GM21360 (cell line): ENCODE measurements around the gene MAB21L4.

Experiments
- ATAC-seq: cut with Tn5 transposase; IDR thresholded peaks from one replicate; pipeline ENCODE4 v1.9.1; 2021; ENCODE audit warnings: mild to moderate bottlenecking, moderate library complexity; ENCODE audit not compliant: unreplicated experiment

Gene MAB21L4

DNA sequence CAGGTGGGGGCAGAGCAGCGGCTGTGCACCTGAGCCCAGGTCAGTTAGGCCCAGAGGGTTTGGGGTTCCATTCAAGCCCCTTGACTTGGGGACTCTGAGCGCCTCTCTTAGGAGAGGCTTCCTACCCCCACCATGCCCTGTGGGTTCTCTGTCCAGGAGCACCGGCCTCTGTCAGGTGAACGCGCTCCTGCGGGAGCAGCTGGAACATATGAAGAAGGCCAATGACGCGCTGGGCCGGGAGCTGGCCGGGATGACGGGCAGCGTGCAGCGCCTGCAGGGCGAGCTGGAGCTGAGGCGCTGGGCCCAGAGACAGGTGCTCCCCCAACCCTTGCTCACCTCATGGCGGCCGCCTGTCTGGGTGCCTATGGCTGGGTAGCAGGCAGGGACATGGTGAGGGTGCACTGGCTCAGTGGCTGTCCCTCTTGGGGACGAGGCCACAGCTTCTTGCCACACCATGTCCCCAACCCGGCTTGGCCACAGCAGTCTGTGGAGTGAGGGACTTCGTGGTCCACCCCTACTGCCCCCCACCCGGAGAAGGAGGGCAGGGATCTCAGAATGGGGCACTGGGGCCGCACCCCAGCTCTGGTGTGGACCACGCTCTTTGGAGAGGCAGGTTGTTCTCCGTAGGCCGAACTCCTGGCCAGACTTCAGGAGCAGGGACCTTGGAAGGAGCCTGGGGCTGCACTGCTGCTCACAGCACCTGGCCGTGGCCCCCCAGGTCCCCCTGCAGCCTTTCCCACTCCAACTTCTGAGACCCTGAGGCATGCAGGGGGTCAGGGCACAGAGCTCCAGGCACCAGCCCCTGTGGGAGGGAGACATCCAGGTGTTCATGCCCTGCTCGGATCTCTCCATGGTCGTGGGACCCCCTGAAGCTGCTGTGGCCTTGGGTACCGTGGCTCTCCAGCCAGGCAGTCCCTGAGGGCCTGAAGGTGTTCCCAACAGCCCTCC lies 29.9 kb upstream of the MAB21L4 start:
- no peak for ATAC-seq

DNA sequence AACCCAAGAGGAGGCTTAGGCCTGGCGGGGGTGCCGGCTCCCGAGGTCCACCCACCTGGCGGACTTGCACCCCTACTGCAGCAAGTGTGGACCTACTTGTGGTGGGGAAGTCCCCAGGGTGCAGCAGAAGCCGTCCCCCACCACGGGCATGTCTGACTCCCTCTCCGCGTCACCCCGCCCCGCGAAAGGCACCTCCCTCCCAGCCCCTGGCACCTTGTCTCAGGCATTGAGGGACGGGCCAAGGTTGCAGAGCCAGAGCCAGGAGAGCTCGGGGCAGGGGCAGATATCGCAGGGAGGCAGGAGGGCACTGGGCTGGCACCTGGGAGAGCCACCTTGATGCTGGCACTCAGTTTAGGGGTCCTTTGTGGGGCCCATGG lies 29.2 kb upstream of the MAB21L4 start:
- ATAC-seq, result no peak

DNA sequence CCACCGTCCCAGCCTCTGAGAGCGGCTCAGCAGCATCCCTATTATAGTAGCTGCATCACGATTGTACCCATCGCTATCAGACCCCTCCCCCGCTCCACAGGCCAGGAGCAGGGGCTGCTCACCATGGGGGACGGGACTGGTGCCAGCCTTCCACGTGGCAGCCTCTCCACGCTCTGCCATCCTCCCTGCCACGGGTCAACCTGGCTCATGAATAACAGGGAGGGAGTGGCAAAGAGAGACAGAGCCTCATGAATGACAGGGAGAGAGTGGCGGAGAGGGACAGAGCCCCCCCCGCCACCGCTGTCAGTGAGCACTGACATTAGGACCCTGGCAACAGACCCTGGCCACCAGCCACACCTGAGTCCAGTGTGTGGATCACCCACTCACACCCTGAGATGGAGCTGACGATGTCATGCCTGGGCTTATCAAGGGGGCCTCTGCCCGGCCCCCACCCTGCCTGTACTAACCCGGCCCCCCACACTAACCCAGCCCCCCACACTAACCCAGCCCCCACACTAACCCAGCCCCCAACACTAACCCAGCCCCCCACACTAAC lies 27.1 kb upstream of the MAB21L4 start:
- no peak for ATAC-seq

DNA sequence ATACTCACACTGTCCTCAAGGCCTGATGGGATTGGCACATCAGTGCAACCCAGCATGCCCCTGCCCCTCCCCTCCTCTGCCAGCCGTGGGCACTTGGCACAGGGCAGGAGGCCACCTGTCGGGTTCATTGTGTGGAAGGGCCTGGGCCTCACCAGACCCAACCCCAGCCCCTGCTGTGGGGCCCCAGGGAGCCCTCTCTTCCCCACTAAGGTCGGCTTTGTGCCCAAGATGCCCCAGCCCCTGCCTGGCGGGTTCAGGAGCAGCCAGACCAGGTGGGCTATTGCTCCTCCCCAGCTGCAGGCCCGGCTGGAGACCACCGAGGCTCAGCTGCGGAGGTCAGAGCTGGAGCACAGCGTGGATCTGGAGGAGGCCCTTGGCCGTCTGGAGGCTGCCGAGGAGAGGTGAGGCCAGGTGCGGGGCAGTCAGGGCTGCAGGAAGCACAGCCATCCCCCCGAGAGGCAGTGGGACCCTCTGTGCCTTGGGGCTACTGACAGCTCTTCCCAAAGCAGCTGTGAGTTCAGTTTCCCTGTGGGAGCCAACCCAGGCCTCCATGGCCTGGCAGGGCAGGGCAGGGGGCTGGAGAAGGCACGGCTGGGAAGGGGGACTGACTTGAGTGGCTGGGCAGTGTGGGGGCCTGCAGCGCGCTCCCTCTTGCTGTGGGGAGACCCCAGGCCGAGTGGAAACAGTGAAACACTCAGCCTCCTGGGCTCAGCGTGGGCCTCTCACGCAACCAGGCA lies 26.5 kb upstream of the MAB21L4 start:
- ATAC-seq, result no peak

DNA sequence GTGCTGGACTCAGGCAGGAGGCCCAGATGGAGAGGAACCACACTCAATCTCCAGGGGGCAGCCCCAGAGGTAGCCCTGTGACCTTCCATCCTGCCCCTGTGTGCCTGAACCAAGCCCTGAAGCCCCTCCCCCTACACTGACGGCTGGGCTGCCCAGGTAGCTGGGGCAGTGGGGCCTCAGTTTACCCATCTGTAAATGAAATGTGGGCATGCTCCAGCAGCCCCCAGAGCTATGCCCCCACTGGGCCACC lies 26.0 kb upstream of the MAB21L4 start:
- ATAC-seq, result no peak

DNA sequence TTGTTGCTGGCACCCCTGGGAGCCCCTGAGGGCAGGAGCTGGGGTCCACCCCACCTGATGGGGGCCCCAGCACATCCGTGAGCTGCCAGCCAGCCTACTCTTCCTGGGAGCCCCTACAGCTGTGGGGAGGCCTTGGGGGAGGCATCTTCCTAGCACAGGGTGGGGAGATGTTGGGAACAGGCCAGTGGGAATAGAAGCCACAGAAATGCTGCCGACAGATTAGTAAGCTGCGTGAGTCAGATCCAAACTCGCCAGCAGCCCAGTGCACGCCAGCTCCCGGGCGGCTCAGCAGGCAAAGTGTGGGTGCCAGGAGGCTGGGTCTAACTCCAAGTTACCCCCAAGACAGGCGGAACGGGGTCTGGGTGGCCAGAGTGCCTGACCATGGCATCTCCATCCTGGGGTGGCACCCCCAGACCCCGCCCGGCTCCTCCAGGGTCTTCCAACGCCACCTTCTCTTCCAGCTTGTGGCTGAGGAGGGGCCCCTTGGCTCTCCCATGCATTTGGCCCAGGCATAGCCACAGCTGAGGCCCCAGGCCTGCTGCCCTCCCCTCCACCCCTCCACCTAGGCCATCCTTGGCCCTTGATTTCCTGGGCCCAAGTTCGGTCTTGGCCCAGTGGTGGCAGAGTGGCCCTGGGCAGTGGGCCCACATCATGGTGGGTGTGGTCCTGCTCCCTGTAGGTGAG lies 25.5 kb upstream of the MAB21L4 start:
- ATAC-seq, result no peak

DNA sequence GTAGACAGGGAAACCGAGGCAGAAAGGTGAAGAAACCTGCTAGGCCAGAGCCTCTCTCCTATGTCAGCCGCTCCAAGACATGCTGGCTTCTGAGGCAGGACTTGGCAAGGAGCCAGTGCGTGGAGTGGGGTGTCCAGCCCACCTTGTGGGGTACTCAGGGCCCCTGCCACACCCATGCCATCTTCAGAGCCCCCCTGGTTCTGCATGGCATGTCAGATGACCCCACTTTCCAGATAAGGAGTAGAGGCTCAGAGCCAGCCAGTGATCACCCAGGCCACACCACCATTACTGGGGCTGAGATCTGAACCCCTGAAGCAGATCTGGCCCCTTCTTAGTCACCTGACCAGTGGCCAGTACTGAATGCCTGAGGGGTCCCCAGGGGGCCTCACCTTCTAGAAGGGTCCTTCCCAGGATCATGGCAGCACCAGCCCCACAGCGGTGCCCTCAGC lies 24.9 kb upstream of the MAB21L4 start:
- no peak for ATAC-seq

DNA sequence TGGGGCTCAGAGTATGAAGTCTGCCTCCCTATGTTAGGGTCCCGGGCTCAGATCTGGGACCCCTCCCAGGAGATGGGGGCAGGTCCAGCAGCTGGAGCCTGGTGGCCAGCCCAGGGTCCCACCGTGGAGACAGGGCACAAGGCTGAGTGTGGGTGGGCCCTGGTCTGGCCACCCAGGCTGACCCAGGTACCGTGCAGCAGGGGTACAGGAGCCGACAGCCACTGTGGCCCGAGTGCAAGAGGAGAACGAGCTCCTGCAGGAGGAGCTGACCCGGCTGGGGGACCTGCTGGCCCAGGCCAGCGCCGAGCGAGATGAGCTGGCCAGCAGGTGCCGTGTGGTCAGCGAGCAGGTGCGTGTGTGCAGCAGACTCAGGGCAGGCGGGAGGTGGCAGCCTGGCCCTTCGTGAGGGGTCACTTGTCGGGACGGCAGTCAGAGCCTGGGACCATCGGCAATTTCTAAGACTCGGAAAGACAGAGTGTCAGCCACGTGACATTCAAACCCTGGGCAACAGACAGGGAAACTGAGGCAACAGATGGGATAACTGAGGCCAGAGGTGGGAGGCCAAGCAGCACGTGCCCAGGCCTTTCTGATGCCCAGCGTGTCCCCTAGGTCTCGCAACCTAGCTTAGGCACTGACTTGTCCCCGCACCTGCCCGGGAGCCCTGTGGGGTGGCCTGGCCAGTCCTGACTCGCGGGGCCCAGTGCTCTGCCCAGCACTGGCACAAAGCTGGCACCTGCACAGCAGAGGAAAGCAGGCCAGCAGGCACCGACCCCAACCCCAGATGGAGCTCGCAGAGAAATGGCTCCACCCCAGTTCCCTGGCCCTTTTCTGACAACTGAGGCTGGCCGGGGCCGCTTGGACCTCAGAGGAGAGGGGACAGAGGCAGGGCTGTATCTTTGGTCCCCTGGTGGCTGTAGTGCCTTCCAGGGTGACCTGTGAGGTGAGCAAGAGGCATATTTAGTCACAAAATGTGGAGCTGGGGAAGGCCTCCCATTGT lies 24.1 kb upstream of the MAB21L4 start:
- no peak for ATAC-seq

DNA sequence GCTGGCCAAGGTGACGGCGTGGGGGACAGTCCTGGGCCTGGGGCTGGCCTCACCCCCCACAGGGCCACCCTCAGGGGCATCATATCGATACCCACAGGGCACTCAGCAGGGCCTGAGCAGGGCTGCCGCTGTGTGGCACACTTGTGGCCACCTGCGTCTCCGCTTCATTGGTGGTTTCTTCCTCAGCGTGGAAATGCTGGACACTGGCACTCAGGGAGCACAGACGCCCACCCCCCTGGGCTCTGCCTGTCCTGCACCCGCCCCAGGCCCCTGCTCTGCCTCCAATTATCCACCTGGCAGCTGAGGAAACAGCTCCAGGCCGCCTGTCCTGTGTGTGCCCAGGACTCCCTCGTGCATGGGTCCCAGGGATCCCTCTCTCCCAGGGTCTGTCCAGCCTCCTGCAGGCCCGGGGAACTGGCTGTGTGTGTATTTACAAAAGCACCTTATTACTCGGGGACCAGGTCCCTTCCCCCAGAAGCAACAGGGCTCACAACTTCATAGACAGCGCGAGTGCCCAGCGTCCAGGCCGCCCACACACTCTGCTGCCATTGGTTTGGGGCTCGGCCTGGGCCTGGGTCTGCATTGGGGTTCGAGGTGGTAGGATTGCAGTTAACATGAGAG lies 23.3 kb upstream of the MAB21L4 start:
- ATAC-seq, result no peak

DNA sequence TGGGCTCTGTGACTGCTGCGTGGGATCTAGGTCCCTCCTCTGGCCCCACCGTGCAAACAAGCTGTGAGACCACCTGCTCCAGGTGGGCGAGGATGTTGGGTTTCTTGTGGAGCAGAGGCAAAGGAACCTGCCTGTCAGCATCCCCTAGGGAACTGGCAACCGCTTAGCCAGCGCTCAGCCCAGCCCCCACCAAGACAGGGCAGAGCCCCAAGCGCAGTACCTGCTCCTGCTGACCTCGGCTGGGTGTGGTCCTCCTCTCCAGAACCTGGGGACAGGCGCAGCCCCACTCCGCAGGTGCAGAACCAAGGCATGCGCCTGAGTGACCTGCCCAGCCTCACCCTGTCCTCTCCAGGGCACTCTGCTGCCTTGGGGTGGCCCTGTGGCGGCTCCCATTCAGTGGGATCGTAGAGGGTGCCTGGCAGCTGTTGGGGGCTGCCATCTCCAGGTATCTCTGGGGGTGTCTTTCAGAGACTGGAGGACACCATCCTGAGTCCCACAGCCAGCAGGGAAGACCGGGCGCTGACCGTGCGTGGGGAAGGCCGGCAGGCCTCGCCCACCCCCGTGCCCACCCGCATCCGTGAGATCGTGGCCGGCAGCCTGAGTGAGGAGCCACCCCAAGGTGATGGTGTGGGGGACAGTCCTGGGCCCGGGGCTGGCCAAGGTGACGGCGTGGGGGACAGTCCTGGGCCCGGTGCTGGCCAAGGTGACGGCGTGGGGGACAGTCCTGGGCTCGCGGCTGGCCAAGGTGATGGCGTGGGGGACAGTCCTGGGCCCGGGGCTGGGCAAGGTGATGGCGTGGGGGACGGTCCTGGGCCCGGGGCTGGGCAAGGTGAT lies 22.5 kb upstream of the MAB21L4 start:
- no peak for ATAC-seq

DNA sequence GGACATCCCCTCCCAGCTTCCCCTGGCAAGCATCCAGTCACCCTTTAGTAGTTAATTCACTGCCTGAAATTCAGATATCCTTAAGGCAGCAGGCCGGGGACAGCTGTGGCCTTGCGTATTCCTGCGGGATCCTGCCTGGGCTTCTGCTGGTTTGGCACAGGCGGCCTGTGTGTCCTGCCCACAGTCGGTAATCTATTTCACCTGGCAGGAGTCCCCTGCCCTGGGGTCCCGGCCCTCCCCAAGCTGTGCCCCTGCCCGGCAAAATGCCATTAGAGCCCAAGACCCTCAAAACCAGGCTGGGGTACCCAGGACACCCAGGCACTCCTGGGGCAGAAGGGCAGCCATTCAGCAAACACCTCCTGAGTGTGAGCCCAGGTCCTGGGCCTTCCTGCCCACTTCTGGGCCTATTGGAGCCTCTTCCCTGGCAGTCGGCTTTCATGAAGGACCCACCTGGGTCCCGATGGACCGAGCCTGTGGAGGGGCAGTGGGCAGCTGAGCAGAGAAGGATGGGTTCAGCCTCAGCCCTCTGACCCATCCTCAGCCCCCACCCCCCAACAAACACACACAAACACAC lies 21.8 kb upstream of the MAB21L4 start:
- no peak for ATAC-seq

DNA sequence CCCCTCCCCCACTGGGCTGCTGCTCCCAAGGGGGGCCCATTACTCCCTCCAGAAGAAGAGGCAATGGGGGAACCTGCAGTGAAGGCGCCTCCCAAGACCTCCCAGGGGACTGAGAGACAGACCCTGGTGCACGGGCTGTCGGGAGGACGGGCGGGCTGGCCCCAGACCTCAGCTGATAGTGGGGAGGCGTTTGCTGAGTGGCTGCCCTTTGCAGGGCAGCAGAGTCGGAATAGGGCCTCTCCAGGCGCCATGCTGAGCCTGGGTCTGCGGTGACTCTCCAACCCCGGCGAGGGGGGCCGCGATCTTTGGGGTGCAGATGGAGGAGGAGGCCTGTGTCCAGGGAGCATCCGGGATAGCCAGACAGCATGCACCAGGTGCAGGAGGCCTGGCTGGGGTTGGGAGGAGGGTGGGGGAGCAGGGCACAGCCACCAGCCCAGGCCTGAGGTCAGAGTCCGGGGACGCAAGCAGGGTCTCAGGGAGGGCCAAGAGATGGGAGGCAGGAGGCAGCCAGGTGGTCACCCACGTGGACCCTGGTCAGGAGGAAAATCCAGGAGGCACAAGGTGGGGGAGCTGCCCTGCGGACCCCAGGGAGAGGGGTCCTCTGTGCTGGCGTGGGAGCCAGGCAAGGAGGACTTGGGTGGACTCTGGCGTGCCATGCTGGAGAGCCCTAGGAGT lies 21.2 kb upstream of the MAB21L4 start:
- ATAC-seq, result no peak

DNA sequence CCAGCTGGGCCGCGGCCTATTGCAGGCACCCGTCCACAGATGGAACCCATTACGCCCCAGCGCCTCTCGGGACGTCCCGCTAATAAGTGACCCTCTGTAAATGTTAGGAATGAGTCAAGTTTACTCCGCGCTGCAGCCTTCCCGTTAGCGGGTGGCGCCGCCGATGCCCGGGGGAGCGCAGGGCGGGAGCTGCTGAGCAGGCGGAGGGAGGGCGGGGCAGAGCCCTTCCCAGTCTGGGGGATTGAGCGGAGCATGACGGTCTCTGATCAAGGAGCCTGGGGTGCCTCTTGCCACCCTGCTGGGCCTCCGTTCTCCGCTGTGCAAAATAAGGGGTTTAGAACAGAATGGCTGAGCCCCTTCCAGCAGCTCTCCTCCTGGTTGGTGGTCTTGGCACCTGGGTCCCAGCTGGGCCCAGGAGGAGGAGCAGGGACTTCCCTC lies 20.6 kb upstream of the MAB21L4 start:
- no peak for ATAC-seq

DNA sequence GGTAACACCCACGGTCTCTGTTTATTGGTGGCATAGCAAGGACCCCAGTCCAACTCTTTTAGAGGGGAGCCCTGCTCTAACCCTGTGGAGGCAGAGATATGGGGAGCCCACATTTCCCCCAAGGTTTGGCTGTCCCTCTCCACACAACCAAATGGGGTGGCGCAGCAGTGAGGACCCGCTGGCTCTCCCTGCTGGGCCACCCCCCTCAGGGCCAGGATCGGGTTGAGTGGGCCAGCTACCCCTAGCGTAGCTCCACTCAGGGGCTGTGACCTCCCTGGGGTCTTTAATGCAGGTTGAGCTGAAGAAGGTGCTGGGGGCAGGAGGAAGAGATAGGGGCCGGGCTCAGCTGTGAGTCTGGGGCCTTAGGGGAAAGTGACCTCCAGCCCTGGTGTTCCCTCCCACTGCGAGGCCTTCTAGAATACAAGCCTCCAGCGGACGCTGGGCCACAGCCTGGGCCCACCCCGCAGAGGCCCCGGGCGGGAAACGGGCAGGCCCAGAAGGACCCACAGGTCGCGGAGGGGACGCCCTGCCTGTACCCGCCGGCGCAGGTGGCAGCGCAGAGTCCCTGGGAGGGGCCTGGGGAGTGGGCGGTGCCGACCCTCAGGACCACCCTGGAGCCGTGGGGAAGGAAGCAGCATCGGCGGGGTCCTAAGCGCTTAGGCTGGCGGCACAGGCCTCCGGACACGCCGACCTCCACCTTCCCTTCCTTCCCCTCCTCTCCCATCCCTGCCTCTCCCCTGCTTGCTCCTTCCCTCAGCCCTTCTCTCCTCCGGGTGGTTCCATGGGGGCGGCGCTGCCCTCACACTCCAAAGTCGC lies 19.8 kb upstream of the MAB21L4 start:
- ATAC-seq, result no peak

DNA sequence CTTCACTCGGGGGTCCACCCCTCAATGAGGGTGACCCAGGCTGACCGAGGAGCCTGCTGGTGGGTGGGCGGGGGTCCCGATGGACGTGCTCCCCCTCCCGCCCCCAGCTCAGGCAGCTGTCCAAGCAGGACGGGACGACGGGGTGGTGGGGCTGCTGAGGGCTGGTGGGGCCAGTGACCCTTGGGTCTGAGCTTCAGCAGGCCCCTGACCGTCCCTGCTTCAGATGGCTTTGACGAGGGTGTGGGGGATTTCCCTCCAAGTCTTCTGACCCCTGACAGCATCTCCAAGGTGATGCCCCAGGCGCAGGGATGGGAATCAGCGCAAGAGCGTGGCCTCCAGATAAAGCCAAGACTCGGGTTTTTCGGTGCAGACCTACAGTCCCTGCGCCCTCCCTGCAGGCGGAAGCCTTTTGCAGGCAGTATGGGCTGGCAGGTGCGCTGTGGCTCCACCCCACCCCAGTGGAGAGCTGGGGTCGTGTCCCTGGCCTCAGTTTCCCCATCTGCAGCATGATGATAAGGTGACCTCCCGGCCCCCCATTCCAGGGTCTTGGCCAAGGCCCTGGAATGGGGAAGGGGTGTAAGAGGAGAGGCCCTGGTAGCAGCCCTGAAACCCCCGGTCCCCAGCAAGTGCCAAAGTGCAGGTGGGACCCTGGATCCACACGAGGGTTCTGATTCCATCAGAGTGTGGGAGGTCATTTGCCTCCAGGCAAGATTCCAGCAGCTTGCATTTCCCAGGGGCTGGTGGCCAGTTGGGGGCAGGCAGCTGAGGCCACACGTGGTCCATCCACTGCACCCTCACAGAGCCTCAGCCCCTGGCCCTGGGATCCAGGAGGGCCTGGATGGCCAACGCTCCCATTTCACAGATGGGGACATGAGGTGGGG lies 18.9 kb upstream of the MAB21L4 start:
- no peak for ATAC-seq
